Activated naive CD4-positive, alpha-beta T cell (primary cell): ENCODE measurements around the gene TAF6.

Source experiments
- DNase-seq, 4 experiments: peaks; one replicate each; lab custom pipeline; 2025; lab: John Stamatoyannopoulos, UW

TAF6 gene

GRCh38 chr7:100122568-100122967 lies 3.4 kb upstream of the TAF6 start:
- DNase-seq = no peak

- DNase-seq = no peak
These were observed 2.9 kb upstream of the TAF6 start for GRCh38 chr7:100122067-100122466.

GRCh38 chr7:100120733-100121036 lies 1.5 kb upstream of the TAF6 start:
- DNase-seq = peak in 1 of 4 experiments; percentile 8

- DNase-seq = peak; percentile 45 to 56 (median 50)
These were observed 993 bp upstream of the TAF6 start for GRCh38 chr7:100119970-100120732.

- no peak for DNase-seq
These were observed 628 bp downstream of the TAF6 start for GRCh38 chr7:100118388-100119071.

GRCh38 chr7:100115026-100115425 lies 4.1 kb downstream of the TAF6 start:
- no peak for DNase-seq

- no peak for DNase-seq
These were observed 7.2 kb downstream of the TAF6 start for GRCh38 chr7:100111914-100112313.

- no peak for DNase-seq
These were observed 8.0 kb downstream of the TAF6 start for GRCh38 chr7:100111156-100111555.

- no peak for DNase-seq
These were observed 9.5 kb downstream of the TAF6 start for GRCh38 chr7:100109521-100110163.

- no peak for DNase-seq
These were observed 11.3 kb downstream of the TAF6 start for GRCh38 chr7:100107890-100108289.

- no peak for DNase-seq
These were observed 11.9 kb downstream of the TAF6 start for GRCh38 chr7:100107125-100107737.

GRCh38 chr7:100106633-100107032 lies 12.5 kb downstream of the TAF6 start:
- no peak for DNase-seq

GRCh38 chr7:100105534-100105933 lies 13.6 kb downstream of the TAF6 start:
- no peak for DNase-seq

- no peak for DNase-seq
These were observed 16.0 kb downstream of the TAF6 start for GRCh38 chr7:100102950-100103840.

GRCh38 chr7:100101016-100101862 lies 17.9 kb downstream of the TAF6 start, which contains the start of the genes AP4M1 and MCM7:
TSS of gene AP4M1 (plus strand) at chr7:100101643. CDS start at chr7:100101715, 72 bp downstream.
TSS of gene MCM7 (minus strand) at chr7:100101397. CDS start at chr7:100101294, 103 bp downstream.
- peak; percentile 84 to 93 (median 90) for DNase-seq

GRCh38 chr7:100100420-100101015 lies 18.6 kb downstream of the TAF6 start:
- DNase-seq = peak; percentile 62 to 89 (median 86)

GRCh38 chr7:100099452-100099851 lies 19.7 kb downstream of the TAF6 start:
- no peak for DNase-seq

GRCh38 chr7:100098913-100099312 lies 20.2 kb downstream of the TAF6 start:
- no peak for DNase-seq

- DNase-seq = no peak
These were observed 23.5 kb downstream of the TAF6 start for GRCh38 chr7:100095704-100096103.

- no peak for DNase-seq
These were observed 23.9 kb downstream of the TAF6 start for GRCh38 chr7:100095289-100095688.
